K562 (cell line): ENCODE results near the gene GMEB2. TPM values are rescaled to one million over a fixed set of nuclear protein-coding genes. Genes with fewer than 3 reads are reported as not detected.

Experiments
- BCLAF1 ChIP-seq, 2 experiments: fragments of 450-650 bp in 1 of 2; IDR thresholded peaks; 2 replicates each; pipeline ENCODE4 v1.6.1; 2011 to 2017; ENCODE audit warnings: low read depth in 2 of 2, antibody characterized with exemption in 1 of 2, borderline replicate concordance in 1 of 2, low read length in 1 of 2, mild to moderate bottlenecking in 1 of 2, mixed read lengths in 1 of 2; ENCODE audit not compliant: control insufficient read depth in 1 of 2
- CREB3L1 ChIP-seq: fragments of 450-650 bp; IDR thresholded peaks from 2 replicates; pipeline ENCODE4 v1.6.1; 2014; ENCODE audit warnings: low read depth, mild to moderate bottlenecking, moderate library complexity, borderline replicate concordance
- DLX4 ChIP-seq: fragments of 250-450 bp; sonication (Bioruptor Pico); IDR thresholded peaks from 2 replicates; pipeline ENCODE4 v1.6.1; 2021; ENCODE audit warnings: mild to moderate bottlenecking
- HES1 ChIP-seq: fragments of 450-650 bp; IDR thresholded peaks from 2 replicates; pipeline ENCODE4 v1.6.1; 2016; ENCODE audit warnings: low read depth, mild to moderate bottlenecking, moderate library complexity
- MNT ChIP-seq, 2 experiments: fragments of 450-650 bp; conservative IDR thresholded peaks; 2 replicates each; pipeline ENCODE4 v1.6.1; 2017; ENCODE audit warnings: mild to moderate bottlenecking in 2 of 2, moderate library complexity in 2 of 2
- MYNN ChIP-seq, 2 experiments: sonication (generic); formaldehyde crosslinking in 1 of 2; IDR thresholded peaks; 2 replicates each; pipeline versions ENCODE4 v1.5.0 to v1.6.1; 2016 to 2020; ENCODE audit warnings: antibody characterized with exemption in 1 of 2, missing genetic modification reagents in 1 of 2
- NEUROD1 ChIP-seq: fragments of 150-350 bp; IDR thresholded peaks from 2 replicates; pipeline ENCODE4 v1.6.1; 2014; ENCODE audit warnings: borderline replicate concordance, low read length, low read depth; ENCODE audit not compliant: partially characterized antibody
- SMAD1 ChIP-seq: fragments of 150-350 bp; IDR thresholded peaks from 2 replicates; pipeline ENCODE4 v1.6.1; 2014; ENCODE audit warnings: low read length, low read depth; ENCODE audit not compliant: partially characterized antibody
- SP2 ChIP-seq: IDR thresholded peaks from 2 replicates; pipeline ENCODE4 v1.6.1; 2011; ENCODE audit warnings: mild to moderate bottlenecking, low read depth, low read length, moderate library complexity; ENCODE audit not compliant: poor library complexity, severe bottlenecking; ENCODE audit errors: extremely low read depth
- TCFL5 ChIP-seq: fragments of 250-450 bp; sonication (Bioruptor Pico); conservative IDR thresholded peaks from 2 replicates; pipeline ENCODE4 v1.6.1; 2021; ENCODE audit warnings: mild to moderate bottlenecking, moderate library complexity, matching md5 sums
- TFAP4 ChIP-seq: sonication (generic); formaldehyde crosslinking; IDR thresholded peaks from 2 replicates; pipeline ENCODE4 v1.8.0; 2022; ENCODE audit warnings: missing genetic modification reagents, mild to moderate bottlenecking, moderate library complexity, borderline replicate concordance
- ZNF12 ChIP-seq: sonication (generic); formaldehyde crosslinking; IDR thresholded peaks from 2 replicates; pipeline ENCODE4 v1.4.0; 2020; ENCODE audit warnings: mild to moderate bottlenecking, missing genetic modification reagents
- polyA plus RNA-seq, 8 experiments: library from polyadenylated mRNA; depleted of rRNA in 4 of 8; stranded (reverse) in 5 of 8; unstranded in 3 of 8; fragments of >200 nt; fragmentation: Nextera tagmentation in 2 of 8; fragmentation: Illumina TruSeq in 1 of 8; extraction: Ambion mirVana in 2 of 8; extraction: Trizol in 1 of 8; gene quantifications; 2 replicates each; pipeline versions ENCODE4 v1.2.1 to v1.2.3, GENCODE V29; 2011 to 2014; ENCODE audit warnings: inconsistent platforms in 1 of 8, missing spikeins in 1 of 8
- total RNA-seq, 7 experiments: library from RNA; depleted of rRNA in 6 of 7; stranded (reverse); fragments of >200 nt in 6 of 7; fragmentation: Illumina TruSeq in 2 of 7; extraction: Trizol in 2 of 7; gene quantifications; 2 replicates each; pipeline versions ENCODE4 v1.2.1 to v1.2.3, GENCODE V29; 2011 to 2021; ENCODE audit warnings: low replicate concordance in 1 of 7

GMEB2 gene
- total and polyA plus RNA-seq, 9 of the 15 experiments (the other 6 are each of a cell fraction or from before 2014, with no cell fraction given): 0.03 to 13.9 (median 6.3) TPM

GRCh38 chr20:63552481-63553249 lies 74.2 kb downstream of the GMEB2 start (continued):
- TF ChIP-seq TFAP4 (CRISPR knock-in tag) (peak; percentile 26), BCLAF1 (IDR thresholded peaks at IDR 0.05; ENCODE audit: borderline replicate concordance in 1 of 2, control insufficient read depth in 1 of 2, low read depth in 2 of 2, low read length in 1 of 2) (no peak), NEUROD1 (peak; percentile 33), MYNN (IDR thresholded peaks at IDR 0.05) (peak; percentile 68; the same call in 1 of the 2 replicates), MYNN (CRISPR knock-in tag; IDR thresholded peaks at IDR 0.05) (no peak), DLX4 (CRISPR knock-in tag) (no peak), SP2 (no peak), HES1 (peak; percentile 41; the same call in 1 of the 2 replicates), ZNF12 (CRISPR knock-in tag) (no peak), SMAD1 (no peak), CREB3L1 (no peak), TCFL5 (no peak), MNT (conservative IDR thresholded peaks at IDR 0.05) (peak in 1 of 2 experiments; percentile 39; a peak in 1 of 4 replicates)
